UCSD-AML1 (cell line): ENCODE measurements around the gene GALNT10.

ENCODE experiments used
- DNase-seq: peaks from one replicate; lab custom pipeline; 2025; ENCODE audit not compliant: unreplicated experiment; lab: John Stamatoyannopoulos, UW

The GALNT10 gene

GRCh38 chr5:154287136-154287535 lies 96.6 kb downstream of the GALNT10 start:
- peak; percentile 19 for DNase-seq

- no peak for DNase-seq
These were observed 97.6 kb downstream of the GALNT10 start for GRCh38 chr5:154288145-154288544.

GRCh38 chr5:154291917-154292316 lies 101.4 kb downstream of the GALNT10 start:
- DNase-seq: no peak

DNA sequence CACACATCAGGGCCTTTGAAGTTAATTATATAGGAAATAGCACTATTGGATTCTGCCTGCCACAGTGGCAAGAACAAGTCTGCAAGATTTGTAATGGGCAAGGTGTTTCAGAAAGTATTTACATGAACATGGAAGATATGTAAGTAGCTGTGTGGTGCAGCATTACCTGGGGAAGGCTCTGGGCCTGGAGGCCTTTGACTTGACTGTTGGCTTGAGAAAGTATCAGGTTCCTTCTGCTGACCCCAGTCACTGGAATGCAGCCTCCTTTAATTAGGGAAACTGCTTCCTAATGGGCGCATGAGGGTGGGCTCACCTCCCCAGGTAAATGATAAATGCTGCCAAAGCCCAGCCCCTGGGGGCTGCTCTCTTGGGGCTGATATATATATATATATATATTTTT lies 102.7 kb downstream of the GALNT10 start:
- DNase-seq: no peak

GRCh38 chr5:154295551-154295950 lies 105.0 kb downstream of the GALNT10 start:
- DNase-seq: no peak

GRCh38 chr5:154296525-154297159 lies 106.1 kb downstream of the GALNT10 start:
- DNase-seq: no peak

- DNase-seq: no peak
These were observed 107.5 kb downstream of the GALNT10 start for GRCh38 chr5:154298065-154298464.

DNA sequence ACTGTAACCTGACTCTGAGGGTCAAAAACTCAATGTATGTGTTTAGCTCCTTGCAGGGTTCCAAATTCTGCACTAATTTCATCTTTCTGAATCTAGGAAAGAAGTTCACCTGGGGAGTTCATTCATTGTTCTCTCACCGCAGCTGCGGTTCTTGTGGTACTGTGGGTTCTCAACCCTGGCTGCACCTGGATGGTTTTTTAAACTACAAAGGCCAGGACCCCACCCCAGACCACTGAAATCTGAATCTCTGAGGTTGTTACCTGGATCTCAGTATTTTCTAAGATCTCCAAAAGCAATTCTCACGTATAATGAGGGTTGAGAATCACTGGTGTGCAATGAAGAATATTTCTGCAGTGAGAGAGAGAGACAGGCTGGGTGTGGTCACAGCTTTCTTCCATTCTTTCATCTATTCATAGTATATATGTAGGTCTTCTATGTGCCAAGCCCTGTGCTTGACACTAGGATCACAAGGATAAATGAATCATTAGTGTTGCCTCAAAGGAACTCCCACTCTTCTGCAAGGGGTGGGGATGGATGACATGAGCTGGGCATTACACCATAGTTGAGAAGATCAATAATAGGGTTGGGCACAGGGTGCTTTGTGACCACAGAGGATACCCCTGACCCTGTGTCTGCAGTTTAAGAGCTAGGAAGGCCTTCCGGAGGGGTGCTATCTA lies 109.8 kb downstream of the GALNT10 start:
- DNase-seq: no peak

- DNase-seq: no peak
These were observed 111.2 kb downstream of the GALNT10 start for GRCh38 chr5:154301726-154302125.

DNA sequence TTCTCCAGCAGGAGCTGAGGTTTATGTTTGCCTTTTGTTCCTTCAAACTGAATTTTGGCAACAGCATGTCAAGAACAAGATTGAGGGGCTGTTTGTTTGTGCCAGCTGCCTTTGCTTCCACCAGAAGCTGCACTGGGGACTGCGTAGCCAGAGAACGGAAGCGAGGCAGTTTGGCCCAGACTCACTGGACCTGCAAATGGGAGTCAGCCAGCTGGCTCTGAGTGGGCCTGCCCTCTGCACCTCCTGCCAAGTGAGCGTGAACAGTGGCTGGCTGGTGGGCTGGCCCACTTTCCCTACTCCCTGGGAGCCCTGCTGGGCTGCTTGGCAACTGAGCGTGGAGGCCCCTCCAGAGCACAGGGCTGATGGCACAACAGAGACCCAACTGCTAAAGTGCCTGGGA lies 111.6 kb downstream of the GALNT10 start:
- DNase-seq: no peak

DNA sequence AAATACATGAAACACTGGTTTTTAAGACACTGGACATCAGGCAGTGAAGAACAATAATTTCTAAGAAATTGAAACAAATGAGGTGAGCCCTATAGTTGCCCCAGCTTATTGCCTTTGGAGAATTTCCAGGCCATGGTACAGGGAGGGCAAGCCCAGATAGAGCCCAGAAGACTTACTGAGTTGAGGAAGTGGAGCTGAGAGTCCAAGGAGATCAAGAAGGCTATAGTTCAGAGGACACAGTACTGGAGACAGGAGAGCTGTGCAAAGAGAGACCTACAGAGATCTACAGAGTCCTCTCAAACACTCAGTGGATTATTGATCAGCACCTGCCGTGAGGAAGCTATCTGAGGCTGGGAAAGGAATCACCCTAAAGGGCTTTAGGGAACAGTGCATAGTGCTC lies 112.6 kb downstream of the GALNT10 start:
- DNase-seq: no peak

DNA sequence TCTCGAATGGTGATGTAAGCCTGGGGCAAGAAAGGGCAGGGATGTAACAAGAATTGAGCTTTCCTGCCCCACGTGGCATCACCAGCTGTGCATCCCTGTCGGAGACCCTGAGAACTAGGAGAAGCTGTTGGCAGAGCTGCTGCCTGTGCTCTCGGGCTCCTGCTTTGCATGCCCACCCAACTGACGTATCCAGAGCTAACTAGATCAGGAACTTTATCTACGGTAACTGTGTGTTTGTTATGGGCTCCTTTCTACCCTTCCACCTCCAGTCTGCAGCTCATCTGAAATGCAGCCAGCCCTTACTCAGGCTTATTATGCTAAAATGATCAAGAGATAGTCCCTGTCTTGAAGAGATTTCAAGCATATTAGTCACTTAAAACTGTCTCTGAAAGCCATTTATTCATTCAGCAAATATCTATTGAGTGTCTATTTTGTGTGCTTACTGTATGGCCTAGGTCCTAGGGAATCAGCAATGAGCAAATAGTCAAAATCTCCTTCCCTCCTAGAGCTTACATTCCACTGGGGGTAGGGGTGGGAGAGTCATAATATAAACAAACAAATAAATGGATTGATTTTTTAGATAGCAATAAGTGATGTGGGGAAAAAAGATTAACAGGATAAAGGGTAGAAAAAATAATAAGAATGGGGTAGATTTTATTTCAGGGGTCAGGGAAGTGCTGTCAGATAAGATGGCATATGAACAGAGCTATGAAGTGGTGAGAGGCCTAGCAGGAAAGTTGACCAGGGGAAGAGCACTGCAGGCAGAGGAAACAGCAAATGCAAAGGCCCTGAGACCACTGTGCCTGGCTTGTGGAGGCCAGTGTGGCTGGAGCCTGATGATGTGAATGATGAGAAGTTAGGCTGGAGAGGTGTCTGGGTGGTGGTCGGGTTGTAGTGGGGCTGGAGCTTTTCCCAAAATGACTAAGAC lies 118.2 kb downstream of the GALNT10 start:
- no peak for DNase-seq

DNA sequence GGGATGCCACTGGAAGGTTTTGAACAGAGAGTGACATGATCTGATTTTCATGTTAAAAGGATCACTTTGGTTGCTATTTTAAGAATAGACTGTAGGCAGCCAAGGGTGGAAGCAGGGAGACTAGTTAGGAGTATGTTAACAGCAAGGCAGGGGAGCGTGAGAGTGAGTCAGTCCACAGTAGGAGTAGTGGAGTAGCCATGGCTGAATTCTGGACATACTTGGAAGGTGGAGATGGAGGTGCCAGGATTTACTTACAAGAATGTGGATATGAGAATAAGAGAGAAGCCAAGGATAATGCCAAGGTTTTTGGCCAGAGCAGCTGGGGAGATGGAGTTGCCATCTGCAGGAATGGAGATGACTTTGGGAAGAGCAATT lies 118.8 kb downstream of the GALNT10 start:
- no peak for DNase-seq

DNA sequence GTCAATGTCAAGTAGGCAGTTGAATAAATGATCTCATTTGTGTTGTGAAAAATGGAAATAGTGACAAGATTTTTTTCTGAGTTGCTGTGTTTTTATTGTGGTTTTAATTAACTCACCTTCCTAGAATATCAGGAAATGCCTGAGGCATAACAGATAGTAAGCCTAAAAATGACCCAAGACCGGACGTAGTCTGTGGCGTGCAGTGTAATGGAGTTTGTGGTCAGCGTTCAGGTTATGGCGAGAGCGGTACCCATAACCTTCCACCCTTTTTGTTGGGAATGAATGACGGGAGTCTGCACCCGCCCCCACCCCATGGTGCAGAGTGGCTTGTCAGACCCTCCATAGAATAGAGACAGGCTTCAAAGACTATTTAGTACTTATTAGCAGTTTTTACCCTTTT lies 119.3 kb downstream of the GALNT10 start:
- DNase-seq: no peak

GRCh38 chr5:154311362-154311761 lies 120.8 kb downstream of the GALNT10 start:
- DNase-seq: no peak

DNA sequence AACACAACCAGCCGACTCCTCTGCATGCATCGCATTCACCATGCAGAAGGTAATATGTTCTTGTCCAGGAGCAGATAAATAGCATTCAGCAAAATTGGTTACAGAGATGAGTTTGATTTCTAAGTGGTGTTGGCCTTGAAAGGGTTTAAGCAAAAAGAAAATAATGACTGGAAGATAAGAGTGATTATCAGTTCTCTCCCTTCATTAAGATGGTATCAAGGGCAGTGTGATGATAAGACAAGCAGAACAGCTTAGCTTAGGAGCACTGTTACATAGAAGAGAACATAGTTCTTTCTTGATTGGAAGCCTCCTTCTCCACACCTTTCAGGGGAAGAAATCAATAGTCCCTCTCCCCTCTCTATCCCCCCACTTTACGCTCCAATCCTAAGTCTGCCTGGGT lies 121.5 kb downstream of the GALNT10 start:
- no peak for DNase-seq

GRCh38 chr5:154312576-154312975 lies 122.0 kb downstream of the GALNT10 start:
- DNase-seq: no peak

DNA sequence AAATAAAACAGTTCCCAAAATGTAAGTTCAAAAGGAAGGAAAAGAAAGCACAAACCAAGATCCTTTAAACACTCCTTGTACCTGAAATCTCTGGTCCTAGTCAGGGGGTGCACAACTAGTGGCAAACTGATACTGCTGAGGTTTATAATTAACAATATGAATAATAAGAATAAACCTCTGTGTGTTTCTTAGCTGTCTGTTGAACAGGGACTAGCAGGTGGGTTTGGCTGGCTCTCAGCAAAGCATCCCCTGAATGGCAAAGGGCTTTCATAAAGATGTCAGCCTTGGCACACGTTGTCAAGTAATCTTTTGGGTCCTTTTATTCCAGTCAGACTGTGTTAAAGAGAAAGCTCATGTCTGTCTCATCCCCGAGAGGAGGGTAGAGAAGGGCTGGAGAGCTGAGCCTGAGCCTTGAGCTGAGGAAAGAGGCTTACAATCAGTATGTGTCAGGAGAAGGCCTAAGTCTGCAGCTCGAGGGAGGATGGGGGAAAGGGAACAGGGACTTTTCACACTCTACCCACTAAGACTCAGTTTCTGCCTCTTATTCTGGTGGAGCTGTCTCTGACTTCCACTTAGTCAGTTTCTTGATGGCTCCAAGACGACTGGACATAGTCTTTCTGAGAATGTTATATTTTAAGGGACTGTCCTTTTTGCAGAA lies 123.0 kb downstream of the GALNT10 start:
- no peak for DNase-seq

DNA sequence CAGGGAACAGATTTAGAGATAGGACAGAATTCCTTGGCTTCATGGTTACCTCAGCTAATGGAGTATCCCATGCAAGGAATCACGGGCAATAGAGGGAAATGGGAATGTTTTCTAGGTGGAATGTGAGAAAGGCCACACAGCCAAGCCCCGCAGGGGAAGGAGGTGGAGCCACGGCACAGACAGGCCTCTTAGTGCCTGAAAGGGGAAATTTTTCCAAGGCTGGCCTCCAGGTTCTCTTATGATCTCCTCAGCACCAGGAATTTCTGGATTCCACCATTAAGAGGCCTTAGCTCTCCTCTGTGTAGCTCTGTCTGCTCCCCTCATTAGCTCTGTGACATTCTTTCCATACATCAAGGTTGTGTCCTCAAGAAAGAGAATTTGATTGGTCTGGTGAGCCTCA lies 124.7 kb downstream of the GALNT10 start:
- DNase-seq: no peak

DNA sequence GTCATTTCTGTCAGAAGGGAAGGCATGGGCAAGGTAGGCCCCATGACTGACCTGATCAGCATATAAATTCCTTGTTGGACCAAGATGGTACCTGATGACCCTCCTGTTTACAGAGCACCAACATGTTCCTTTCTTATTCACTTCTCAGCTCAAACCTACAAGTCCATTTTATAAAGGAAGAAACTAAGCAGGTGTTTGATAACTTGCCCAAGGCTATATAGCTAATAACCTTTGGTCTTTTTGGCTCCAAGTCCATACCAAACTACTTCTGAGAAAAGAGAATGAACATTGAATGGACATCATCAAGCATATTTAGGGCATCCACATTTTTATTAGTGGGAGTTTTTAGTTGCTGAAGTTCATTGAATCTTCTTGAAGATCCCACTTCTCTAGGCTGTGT lies 125.2 kb downstream of the GALNT10 start:
- no peak for DNase-seq

GRCh38 chr5:154316223-154316935 lies 125.8 kb downstream of the GALNT10 start:
- no peak for DNase-seq
